GM12801 (cell line): ENCODE results near the gene MSRB1.

Source experiments
- TF ChIP-seq, protein P1 (sequence below): IDR thresholded peaks from one replicate; pipeline ENCODE4 v1.5.1; 2011; ENCODE audit warnings: control low read depth; ENCODE audit not compliant: insufficient read length; ENCODE audit errors: extremely low read depth

The MSRB1 gene

DNA sequence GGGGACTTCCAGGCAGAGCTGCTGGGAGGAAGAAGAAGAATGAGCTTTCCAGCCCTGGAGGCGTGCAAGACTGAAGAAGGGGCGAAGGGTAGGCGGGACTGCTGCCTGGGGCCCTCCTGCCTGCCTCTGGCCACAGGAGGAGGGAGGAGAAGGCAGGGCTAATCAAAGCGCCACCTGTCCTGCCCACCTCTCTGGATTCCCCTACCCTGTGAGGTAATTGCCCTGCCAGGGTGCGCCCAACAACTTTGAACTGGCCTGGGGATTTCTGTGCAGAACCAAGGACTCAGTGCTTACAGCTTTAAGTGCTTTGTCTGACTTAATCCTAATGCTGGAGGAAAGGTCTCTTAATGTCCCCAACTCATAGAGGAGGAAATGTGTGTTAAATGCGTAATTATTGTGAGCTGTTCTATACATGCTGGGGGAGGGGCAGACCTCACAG, 38.4 kb upstream of the MSRB1 start, which contains the start of gene NOXO1:
TSS of gene NOXO1 (minus strand) at position 72 of the 439 bp plus-strand sequence. CDS start 290 bp downstream, outside the sequence.
- TF ChIP-seq, protein P1, sequence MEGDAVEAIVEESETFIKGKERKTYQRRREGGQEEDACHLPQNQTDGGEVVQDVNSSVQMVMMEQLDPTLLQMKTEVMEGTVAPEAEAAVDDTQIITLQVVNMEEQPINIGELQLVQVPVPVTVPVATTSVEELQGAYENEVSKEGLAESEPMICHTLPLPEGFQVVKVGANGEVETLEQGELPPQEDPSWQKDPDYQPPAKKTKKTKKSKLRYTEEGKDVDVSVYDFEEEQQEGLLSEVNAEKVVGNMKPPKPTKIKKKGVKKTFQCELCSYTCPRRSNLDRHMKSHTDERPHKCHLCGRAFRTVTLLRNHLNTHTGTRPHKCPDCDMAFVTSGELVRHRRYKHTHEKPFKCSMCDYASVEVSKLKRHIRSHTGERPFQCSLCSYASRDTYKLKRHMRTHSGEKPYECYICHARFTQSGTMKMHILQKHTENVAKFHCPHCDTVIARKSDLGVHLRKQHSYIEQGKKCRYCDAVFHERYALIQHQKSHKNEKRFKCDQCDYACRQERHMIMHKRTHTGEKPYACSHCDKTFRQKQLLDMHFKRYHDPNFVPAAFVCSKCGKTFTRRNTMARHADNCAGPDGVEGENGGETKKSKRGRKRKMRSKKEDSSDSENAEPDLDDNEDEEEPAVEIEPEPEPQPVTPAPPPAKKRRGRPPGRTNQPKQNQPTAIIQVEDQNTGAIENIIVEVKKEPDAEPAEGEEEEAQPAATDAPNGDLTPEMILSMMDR: no peak

DNA sequence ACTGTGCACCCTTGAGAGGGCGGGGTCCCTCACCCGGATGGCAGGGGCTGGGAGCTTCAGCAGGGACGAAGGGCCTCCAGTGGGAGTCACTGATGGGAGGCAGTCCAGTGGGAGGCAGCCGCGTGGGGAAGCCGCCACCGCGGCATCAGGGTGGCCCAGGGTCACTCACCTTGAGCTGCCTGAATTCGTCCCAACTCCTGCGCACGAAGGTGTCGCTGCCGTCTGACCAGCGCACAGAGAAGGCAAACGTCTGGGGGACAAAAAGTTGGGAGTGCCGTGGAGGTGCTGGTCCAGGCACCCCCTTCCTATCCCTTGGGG, 37.7 kb upstream of the MSRB1 start:
- TF ChIP-seq, protein P1: no peak

DNA sequence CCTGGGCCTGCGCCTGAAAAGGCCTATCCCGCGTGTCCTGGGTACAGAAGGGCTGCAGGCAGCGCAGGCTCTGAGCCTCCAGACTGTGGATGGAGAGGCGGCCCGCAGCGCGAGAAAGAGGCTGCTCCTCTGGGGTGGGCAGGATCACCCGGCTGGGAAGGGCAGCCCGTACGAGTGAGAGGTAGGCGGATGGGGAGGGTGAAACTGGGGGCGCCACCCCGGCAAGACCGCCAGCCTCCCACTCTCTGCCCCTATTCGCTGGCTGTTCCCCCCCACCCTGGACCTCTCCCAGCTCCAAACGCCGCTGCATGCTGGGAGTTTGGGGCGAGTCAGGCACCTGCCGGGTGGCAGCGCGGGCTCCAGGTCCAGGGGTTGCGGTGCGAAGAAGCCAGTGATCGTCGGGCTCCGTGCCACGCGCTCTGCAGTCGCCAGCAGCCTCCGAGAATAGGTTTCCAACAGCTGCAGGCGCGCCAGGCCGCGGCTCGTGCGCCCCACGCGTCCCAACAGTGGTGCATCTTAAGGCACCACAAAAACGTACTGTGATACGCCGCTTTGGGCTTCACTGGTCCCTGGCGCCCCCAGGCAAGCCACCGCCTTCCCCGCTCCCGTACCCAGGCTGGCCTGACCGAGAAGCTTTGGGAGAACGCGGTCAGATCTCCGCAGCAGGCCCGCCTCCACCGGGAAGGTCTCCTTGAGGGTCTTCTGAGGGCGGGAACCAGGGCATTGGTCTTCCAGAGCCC, 37.2 kb upstream of the MSRB1 start:
- TF ChIP-seq, protein P1: no peak

DNA sequence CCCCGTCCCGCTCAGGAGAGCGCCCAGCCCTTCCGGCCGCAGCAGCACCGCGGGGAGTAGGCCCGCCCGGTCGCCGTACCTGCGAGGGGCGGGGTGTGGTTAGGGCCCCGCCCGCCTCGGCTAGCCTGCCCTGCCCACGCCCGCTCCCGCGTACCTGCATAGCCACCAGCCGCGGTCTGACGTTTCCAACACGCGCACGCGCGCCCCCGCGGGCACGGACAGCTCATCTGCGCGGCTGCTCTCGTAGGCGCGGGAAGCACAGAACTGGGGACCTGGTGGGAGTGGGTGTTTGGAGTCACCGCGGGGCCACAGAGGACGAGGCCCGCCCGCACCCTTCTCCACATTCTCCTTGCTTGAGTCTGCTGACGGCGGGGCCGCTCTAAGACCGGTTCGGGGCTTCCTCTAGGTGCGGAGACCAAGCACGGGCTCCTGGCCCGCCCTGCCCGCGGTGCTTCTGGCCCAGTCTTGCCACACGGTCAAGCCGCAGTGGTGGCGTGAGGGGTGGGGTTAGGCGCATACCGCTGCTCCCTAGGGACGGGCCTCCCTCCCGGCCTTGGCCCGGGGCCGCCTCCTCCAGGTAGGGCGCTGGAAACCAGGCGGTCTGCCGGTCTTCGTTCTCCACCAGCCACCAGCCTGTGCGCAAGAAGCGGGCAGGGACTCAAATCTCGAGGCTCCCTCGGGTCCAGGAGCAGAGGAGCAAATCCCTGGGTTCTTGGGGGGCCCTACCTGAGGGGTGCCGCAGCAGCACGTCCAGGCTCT, 36.5 kb upstream of the MSRB1 start:
- TF ChIP-seq, protein P1: no peak

DNA sequence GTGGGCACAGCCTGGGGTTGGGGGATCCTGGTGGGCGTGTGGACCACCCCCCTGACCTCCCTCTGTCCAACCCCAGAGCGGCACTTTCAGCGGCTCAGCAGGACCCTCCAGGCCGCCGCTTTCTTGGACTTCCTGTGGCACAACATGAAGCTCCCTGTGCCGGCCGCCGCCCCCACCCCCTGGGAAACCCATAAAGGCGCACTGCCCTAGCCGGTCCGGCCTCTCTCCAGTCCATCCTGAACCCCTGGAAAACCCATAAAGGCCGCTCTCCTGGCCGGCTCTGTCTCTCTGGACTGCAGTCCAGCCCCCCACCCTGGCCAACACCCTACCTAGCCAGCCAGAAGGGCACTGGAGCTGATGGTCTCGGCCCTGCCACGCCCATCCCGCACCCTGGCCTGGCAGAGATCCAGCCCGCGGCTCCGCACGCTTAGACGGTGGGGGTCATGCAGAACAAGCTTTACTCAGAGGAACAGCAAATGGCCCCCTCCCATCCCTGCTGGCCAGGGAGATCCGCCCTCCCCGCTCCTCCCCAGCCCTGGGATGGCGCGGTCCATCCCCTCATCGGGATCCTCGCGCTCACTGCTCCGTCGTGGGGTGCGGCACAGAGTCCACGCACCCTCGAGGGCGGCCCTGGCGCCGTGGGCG, 35.6 kb upstream of the MSRB1 start:
- TF ChIP-seq, protein P1: no peak

DNA sequence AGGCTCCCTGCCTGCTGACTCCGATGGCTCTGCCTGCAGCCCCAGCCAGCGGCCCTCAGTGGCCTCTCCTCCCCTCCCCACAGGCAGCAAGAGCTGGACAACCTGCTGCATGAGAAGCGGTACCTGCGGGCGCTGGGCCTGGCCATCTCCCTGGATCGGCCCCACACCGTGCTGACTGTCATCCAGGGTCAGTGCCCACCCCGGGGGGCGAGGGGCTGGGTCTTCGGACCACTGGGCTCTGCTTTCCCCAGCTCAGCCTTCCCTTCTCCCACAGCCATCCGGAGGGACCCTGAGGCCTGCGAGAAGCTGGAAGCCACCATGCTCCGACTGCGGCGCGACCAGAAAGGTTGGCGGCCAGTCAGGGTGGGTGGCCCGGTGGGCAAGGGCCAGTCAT, 34.9 kb upstream of the MSRB1 start:
- TF ChIP-seq, protein P1: no peak
